ENCODE results near the gene VPS37C.

DNA sequence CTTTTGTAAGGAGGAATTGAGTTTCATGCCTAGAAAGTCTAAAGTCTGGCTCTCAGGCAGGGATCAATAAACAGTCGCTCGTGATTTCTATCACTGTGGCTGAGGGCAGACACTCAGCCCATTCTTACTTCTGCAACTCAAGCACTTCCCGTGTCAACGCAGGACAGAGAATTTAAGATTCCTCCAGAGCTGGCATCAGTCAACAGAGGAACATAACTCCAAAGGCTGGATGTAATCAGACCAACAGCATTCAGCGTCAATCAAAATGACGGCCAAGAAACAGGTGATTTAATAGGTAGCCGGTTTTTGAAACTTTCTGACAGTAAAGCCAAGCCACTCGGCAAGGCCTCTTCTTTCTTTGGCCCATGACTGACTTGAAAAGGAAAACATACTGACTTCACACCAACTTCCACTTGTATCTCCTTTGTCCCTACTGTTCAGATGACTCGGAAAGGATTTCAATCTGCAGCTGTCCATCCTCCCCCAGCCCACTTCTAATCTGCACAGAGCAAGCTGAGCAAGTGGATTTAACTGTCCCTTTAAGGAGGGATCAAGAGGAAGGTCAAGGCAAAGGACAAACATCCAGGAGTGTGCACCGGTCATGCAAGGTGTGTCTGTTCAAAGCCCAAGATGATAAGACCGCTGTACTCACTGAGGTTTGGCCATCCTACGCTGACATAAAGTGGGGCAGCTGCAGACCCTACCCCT is 9.5 kb downstream of the VPS37C start:
- TF ChIP-seq, protein P1, sequence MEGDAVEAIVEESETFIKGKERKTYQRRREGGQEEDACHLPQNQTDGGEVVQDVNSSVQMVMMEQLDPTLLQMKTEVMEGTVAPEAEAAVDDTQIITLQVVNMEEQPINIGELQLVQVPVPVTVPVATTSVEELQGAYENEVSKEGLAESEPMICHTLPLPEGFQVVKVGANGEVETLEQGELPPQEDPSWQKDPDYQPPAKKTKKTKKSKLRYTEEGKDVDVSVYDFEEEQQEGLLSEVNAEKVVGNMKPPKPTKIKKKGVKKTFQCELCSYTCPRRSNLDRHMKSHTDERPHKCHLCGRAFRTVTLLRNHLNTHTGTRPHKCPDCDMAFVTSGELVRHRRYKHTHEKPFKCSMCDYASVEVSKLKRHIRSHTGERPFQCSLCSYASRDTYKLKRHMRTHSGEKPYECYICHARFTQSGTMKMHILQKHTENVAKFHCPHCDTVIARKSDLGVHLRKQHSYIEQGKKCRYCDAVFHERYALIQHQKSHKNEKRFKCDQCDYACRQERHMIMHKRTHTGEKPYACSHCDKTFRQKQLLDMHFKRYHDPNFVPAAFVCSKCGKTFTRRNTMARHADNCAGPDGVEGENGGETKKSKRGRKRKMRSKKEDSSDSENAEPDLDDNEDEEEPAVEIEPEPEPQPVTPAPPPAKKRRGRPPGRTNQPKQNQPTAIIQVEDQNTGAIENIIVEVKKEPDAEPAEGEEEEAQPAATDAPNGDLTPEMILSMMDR (IDR thresholded peaks at IDR 0.05) = no peak
- no peak for TF ChIP-seq POLR2A (IDR thresholded peaks at IDR 0.05)

All from body of pancreas (tissue), 4 donors.